ENCODE measurements around the gene CDKN3. TPM values are rescaled to one million over a fixed set of nuclear protein-coding genes. Genes with fewer than 3 reads are reported as not detected.
"Not testable (repeated sequence)": the region's sequence is repeated elsewhere in the genome, so short reads cannot be mapped to it uniquely, and the experiment has no call there.

Gene CDKN3
- total RNA-seq, 2 experiments from 2014 or later, result 76.3 to 79.6 TPM

DNA sequence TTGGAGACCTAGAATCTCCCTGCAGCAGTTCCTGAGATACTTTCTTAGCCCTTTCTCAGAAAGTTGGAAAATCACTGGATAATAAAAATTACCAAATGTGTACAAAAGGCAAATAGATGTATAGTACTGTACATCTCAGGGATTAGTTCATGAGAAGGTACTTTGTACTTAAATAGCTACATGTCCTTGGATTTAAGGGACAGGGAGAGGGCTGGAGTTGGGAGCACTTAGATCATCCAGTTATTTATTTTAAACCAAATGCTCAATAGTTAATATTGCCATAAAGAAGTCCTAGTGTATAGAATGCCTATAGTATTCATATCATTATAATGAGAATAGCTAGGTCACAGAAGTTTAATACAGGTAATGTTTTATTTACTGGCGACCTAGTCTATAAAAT lies 13.4 kb downstream of the CDKN3 start:
- no peak overlapping the region for H3K4me3 Mint-ChIP-seq

GRCh38 chr14:54411371-54411770 lies 14.6 kb downstream of the CDKN3 start:
- Mint-ChIP-seq H3K27ac (no peak overlapping the region), H3K4me3 (no peak overlapping the region), H3K4me1 (no peaks in the 10 kb centered on the region), H3K9me3 (no peaks in the 10 kb centered on the region), H3K27me3 (no peaks in the 10 kb centered on the region), H3K36me3 (ENCODE audit: low read depth) (peaks cover 56% of the 10 kb centered on the region)
- DNase-seq, result no peak
- POLR2A ChIA-PET, result interaction anchor here (0.8 to 1.3 kb wide), 2 partner anchors 12 to 14 kb away, joined by 3 to 5 read pairs; no protein-coding TSS in a partner anchor
- CTCF ChIA-PET, result no interaction called here

More for the DNA sequence above, 13.4 kb downstream of the CDKN3 start:
- Mint-ChIP-seq H3K4me1 (peaks cover 7% of the 10 kb centered on the region), H3K9me3 (no peaks in the 10 kb centered on the region), H3K27me3 (no peaks in the 10 kb centered on the region), H3K27ac (no peak overlapping the region), H3K36me3 (ENCODE audit: low read depth) (peaks cover 60% of the 10 kb centered on the region)
- POLR2A ChIA-PET, result interaction anchor here (0.8 to 1.5 kb wide), 3 partner anchors 12 to 80 kb away, joined by 3 to 6 read pairs (median 4); partner anchors contain the start of gene CDKN3
- CTCF ChIA-PET, result no interaction called here
- DNase-seq, result no peak

GRCh38 chr14:54420478-54421142 lies 23.8 kb downstream of the CDKN3 start:
- no peaks in the 10 kb centered on the region for H3K9me3 Mint-ChIP-seq
- CTCF ChIA-PET, result interaction anchor here (0.6 to 1.0 kb wide), 4 partner anchors 8 to 275 kb away, joined by 3 to 6 read pairs (median 4); no protein-coding TSS in a partner anchor
- no peak overlapping the region for H3K27ac Mint-ChIP-seq
- H3K4me1 Mint-ChIP-seq, result no peaks in the 10 kb centered on the region
- H3K27me3 Mint-ChIP-seq, result no peaks in the 10 kb centered on the region
- no peak for DNase-seq
- no peak overlapping the region for H3K4me3 Mint-ChIP-seq
- POLR2A ChIA-PET, result no interaction called here
- peaks cover 39% of the 10 kb centered on the region for H3K36me3 Mint-ChIP-seq (ENCODE audit: low read depth)

GRCh38 chr14:54423991-54424390 lies 27.2 kb downstream of the CDKN3 start:
- no peaks in the 10 kb centered on the region for H3K9me3 Mint-ChIP-seq
- H3K27me3 Mint-ChIP-seq, result no peaks in the 10 kb centered on the region
- peaks cover 41% of the 10 kb centered on the region for H3K36me3 Mint-ChIP-seq (ENCODE audit: low read depth)
- no peaks in the 10 kb centered on the region for H3K4me1 Mint-ChIP-seq
- DNase-seq, result no peak
- no peak overlapping the region for H3K27ac Mint-ChIP-seq
- no peak overlapping the region for H3K4me3 Mint-ChIP-seq
- ChIA-PET CTCF (interaction anchor here (0.6 to 1.0 kb wide), 2 partner anchors 76 to 350 kb away, joined by 3 to 5 read pairs; no protein-coding TSS in a partner anchor), POLR2A (interaction anchor here (1.5 kb wide), 2 partner anchors 12 to 26 kb away, joined by 3 read pairs; no protein-coding TSS in a partner anchor)

DNA sequence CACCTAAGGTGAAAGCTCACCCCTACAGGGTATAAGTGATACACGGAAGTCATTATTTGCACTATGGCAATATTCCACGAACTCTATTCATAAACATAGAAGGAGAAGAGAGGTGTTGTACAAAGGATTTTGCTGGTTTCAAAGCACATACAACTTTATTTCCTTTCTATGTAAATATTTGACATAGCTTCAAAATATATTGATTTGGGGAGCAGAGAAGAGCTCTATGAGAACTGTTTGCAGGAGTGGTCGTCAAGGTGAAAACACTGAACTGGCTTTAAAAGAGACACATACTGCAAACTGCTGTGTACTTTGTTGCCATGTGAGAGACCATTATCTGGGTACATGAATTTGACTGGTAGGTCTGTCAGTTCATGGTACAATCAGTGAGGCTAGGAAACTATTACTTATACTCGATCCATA lies 27.7 kb downstream of the CDKN3 start:
- Mint-ChIP-seq H3K27ac (no peak overlapping the region), H3K4me3 (no peak overlapping the region), H3K36me3 (ENCODE audit: low read depth) (peaks cover 44% of the 10 kb centered on the region), H3K27me3 (no peaks in the 10 kb centered on the region), H3K9me3 (no peaks in the 10 kb centered on the region), H3K4me1 (no peaks in the 10 kb centered on the region)
- POLR2A ChIA-PET, result interaction anchor here (1.5 kb wide), 2 partner anchors 13 to 27 kb away, joined by 3 read pairs; no protein-coding TSS in a partner anchor
- CTCF ChIA-PET, result no interaction called here
- no peak for DNase-seq

DNA sequence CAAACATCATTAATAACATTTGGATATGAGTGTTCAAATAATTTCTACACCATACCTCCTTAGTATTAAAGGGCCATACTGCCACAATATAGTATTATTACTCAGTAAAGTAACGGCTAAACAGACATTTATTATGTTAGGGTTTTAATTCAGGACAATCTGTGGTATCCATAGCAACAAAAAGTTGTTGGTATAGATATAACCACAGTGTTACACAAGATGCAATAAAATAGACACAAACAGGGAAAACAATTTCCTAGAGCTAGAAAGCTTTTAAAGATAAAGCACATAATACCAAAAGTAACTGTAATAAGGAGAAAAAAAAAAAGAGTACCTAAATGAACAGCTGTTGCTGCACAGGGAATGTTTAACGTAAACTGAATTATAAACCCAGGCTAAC lies 28.3 kb downstream of the CDKN3 start:
- H3K36me3 Mint-ChIP-seq (ENCODE audit: low read depth), result peaks cover 45% of the 10 kb centered on the region
- H3K4me3 Mint-ChIP-seq, result no peak overlapping the region
- no peak overlapping the region for H3K27ac Mint-ChIP-seq
- no peaks in the 10 kb centered on the region for H3K9me3 Mint-ChIP-seq
- CTCF ChIA-PET, result no interaction called here
- H3K27me3 Mint-ChIP-seq, result no peaks in the 10 kb centered on the region
- POLR2A ChIA-PET, result interaction anchor here (1.5 kb wide), 2 partner anchors 10 to 27 kb away, joined by 3 read pairs; no protein-coding TSS in a partner anchor
- DNase-seq, result no peak
- H3K4me1 Mint-ChIP-seq, result no peaks in the 10 kb centered on the region

GRCh38 chr14:54425537-54426274 lies 28.9 kb downstream of the CDKN3 start:
- no peaks in the 10 kb centered on the region for H3K27me3 Mint-ChIP-seq
- DNase-seq, result no peak
- no peaks in the 10 kb centered on the region for H3K4me1 Mint-ChIP-seq
- H3K36me3 Mint-ChIP-seq (ENCODE audit: low read depth), result peaks cover 46% of the 10 kb centered on the region
- H3K4me3 Mint-ChIP-seq, result no peak overlapping the region
- H3K27ac Mint-ChIP-seq, result no peak overlapping the region
- CTCF ChIA-PET, result no interaction called here
- no peaks in the 10 kb centered on the region for H3K9me3 Mint-ChIP-seq
- POLR2A ChIA-PET, result interaction anchor here (1.5 kb wide), 1 partner anchor 9 kb away, joined by 3 read pairs; no protein-coding TSS in a partner anchor

- Mint-ChIP-seq H3K4me3 (no peak overlapping the region), H3K27me3 (no peaks in the 10 kb centered on the region), H3K27ac (no peak overlapping the region), H3K36me3 (ENCODE audit: low read depth) (peaks cover 56% of the 10 kb centered on the region), H3K4me1 (no peaks in the 10 kb centered on the region), H3K9me3 (no peaks in the 10 kb centered on the region)
- no peak for DNase-seq
- POLR2A ChIA-PET, result no interaction called here
- CTCF ChIA-PET, result no interaction called here
These were observed 31.1 kb downstream of the CDKN3 start for GRCh38 chr14:54427871-54428270.

DNA sequence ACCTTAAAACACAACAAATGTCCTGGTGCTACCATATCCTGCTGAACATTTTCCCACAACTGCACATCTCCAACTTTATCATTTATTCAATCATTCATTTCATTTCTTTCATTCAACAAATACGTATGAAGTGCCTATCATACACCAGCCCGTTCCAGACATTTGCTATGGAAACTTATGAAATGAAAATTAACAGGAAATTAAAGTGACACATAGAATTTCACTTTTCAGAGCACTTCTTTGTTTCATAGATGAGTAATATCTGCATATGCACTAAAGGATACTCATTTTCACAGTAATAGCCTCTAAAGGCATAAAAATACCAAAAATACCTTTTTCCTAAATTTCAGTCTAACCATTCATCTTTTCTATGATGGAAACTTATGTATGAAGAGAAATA lies 31.7 kb downstream of the CDKN3 start:
- H3K9me3 Mint-ChIP-seq, result no peaks in the 10 kb centered on the region
- POLR2A ChIA-PET, result no interaction called here
- CTCF ChIA-PET, result interaction anchor here (1.0 to 1.1 kb wide), 2 partner anchors 8 to 31 kb away, joined by 3 to 4 read pairs; partner anchors contain the start of gene CDKN3
- peaks cover 61% of the 10 kb centered on the region for H3K36me3 Mint-ChIP-seq (ENCODE audit: low read depth)
- DNase-seq, result no peak
- H3K27me3 Mint-ChIP-seq, result no peaks in the 10 kb centered on the region
- peaks cover 4% of the 10 kb centered on the region for H3K4me1 Mint-ChIP-seq
- no peak overlapping the region for H3K27ac Mint-ChIP-seq
- H3K4me3 Mint-ChIP-seq, result no peak overlapping the region

DNA sequence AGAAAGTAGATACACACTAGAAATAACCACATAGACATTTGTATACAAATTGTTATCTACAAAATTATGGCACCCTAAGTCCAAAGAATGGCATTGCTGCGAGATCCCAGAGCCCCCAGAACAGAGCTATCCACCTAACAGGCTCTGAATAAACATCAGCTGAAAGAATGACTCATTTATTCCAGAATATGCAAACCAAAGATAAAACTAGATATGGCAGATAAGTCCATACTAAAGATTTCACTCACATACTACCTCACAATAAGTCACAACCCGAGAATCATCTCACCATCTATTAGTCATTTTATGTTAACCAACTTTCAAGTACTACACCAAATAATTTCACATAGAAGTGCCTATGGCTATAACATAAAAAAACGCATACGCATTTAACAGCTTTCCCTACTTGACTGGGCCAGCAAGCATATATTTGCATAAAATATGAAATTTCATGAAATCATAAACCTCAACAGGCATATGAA lies 38.7 kb downstream of the CDKN3 start:
- ChIA-PET CTCF (interaction anchor here (0.7 to 2.6 kb wide), 4 partner anchors 15 to 371 kb away, joined by 3 to 12 read pairs (median 3); partner anchors contain the start of gene CDKN3), POLR2A (interaction anchor here (0.7 to 2.9 kb wide), 2 partner anchors 38 to 41 kb away, joined by 3 to 25 read pairs; partner anchors contain the start of gene CDKN3)
- Mint-ChIP-seq H3K27ac (peak overlapping the region; percentile 38), H3K9me3 (no peaks in the 10 kb centered on the region), H3K4me1 (peaks cover 52% of the 10 kb centered on the region), H3K4me3 (peak overlapping the region; percentile 18), H3K36me3 (ENCODE audit: low read depth) (peaks cover 63% of the 10 kb centered on the region), H3K27me3 (no peaks in the 10 kb centered on the region)
- no peak for DNase-seq

- not testable (repeated sequence) for H3K27me3 Mint-ChIP-seq, H3K9me3 Mint-ChIP-seq, H3K4me3 Mint-ChIP-seq, DNase-seq, H3K27ac Mint-ChIP-seq
- ChIA-PET POLR2A (interaction anchor here (1.3 kb wide), 1 partner anchor 41 kb away, joined by 3 read pairs; the partner anchor contains the start of gene CDKN3), CTCF (interaction anchor here (1.0 kb wide), 1 partner anchor 19 kb away, joined by 3 read pairs; no protein-coding TSS in a partner anchor)
- H3K4me1 Mint-ChIP-seq, result peaks cover 62% of the 10 kb centered on the region
- peaks cover 48% of the 10 kb centered on the region for H3K36me3 Mint-ChIP-seq (ENCODE audit: low read depth)
These were observed 41.1 kb downstream of the CDKN3 start for GRCh38 chr14:54437954-54438353.

DNA sequence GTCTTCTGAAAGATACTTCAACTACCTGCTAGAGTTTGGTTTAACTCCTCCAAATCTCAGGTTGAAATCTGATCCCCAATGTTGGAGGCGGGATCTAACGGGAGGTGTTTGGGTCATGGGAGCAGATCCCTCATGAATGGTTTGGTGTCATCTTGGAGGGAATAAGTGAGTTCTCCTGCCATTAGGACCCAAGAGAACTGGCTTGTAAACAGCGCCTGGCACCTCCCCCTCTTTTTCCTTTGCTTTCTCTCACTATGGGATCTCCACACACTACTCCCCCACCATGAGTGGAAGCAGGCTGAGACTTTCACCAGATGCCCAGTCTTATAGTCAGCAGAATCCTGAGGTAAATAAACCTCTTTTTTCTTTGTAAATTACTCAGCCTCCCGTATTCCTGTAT lies 41.9 kb downstream of the CDKN3 start:
- POLR2A ChIA-PET, result interaction anchor here (2.7 kb wide), 1 partner anchor 42 kb away, joined by 24 read pairs; the partner anchor contains the start of gene CDKN3
- CTCF ChIA-PET, result no interaction called here
- no peak for DNase-seq
- H3K36me3 Mint-ChIP-seq (ENCODE audit: low read depth), result peaks cover 43% of the 10 kb centered on the region
- no peaks in the 10 kb centered on the region for H3K9me3 Mint-ChIP-seq
- no peak overlapping the region for H3K27ac Mint-ChIP-seq
- no peak overlapping the region for H3K4me3 Mint-ChIP-seq
- H3K4me1 Mint-ChIP-seq, result peaks cover 58% of the 10 kb centered on the region
- H3K27me3 Mint-ChIP-seq, result no peaks in the 10 kb centered on the region

GRCh38 chr14:54440037-54440436 lies 43.2 kb downstream of the CDKN3 start:
- Mint-ChIP-seq H3K27me3 (peaks cover 3% of the 10 kb centered on the region), H3K4me1 (peaks cover 51% of the 10 kb centered on the region), H3K9me3 (no peaks in the 10 kb centered on the region), H3K27ac (peak overlapping the region; percentile 61), H3K36me3 (ENCODE audit: low read depth) (peaks cover 32% of the 10 kb centered on the region), H3K4me3 (peak overlapping the region; percentile 81)
- POLR2A ChIA-PET, result interaction anchor here (2.7 kb wide), 1 partner anchor 43 kb away, joined by 24 read pairs; the partner anchor contains the start of gene CDKN3
- DNase-seq, result no peak
- CTCF ChIA-PET, result no interaction called here

All from activated CD4-positive, alpha-beta memory T cell treated with anti-CD3 and anti-CD28 coated beads, Interleukin-2, amount 10 ng/mL, durations not matched to agents 7 days and 5 days (primary cell).